Psoas muscle (tissue), 8 donors: ENCODE data around the gene PEX14. TPM values are rescaled to one million over a fixed set of nuclear protein-coding genes. Genes with fewer than 3 reads are reported as not detected.

Experiments used
- ATAC-seq, 4 donors: fragments of 200-7000 bp; cut with Tn5 transposase; one replicate each; pipeline ENCODE4 v1.9.1; 2020; ENCODE audit warnings: moderate library complexity in 3 of 4, mild to moderate bottlenecking in 2 of 4
- DNase-seq, 2 donors: peaks; one replicate each; pipeline ENCODE4 v3.0.0-alpha.2; 2020
- H3K27ac ChIP-seq: fragments of 200-600 bp; one replicate; pipeline ENCODE4 v1.8.0; 2022
- H3K27me3 ChIP-seq, 3 donors: fragments of 200-600 bp in 1 of 3; one replicate each; pipeline versions ENCODE4 v1.6.1 to v1.8.0; 2013 to 2022; ENCODE audit warnings: low read length in 2 of 3, mild to moderate bottlenecking in 2 of 3, moderate library complexity in 1 of 3; ENCODE audit not compliant: insufficient read depth in 3 of 3
- H3K36me3 ChIP-seq, 2 donors: fragments of 200-600 bp in 1 of 2; one replicate each; pipeline versions ENCODE4 v1.6.1 to v1.8.0; 2013 to 2022; ENCODE audit warnings: low read depth in 1 of 2, mild to moderate bottlenecking in 1 of 2, moderate library complexity in 1 of 2; ENCODE audit not compliant: insufficient read depth in 1 of 2
- H3K4me1 ChIP-seq: fragments of 200-600 bp; one replicate; pipeline ENCODE4 v1.8.0; 2022
- H3K4me3 ChIP-seq: fragments of 200-600 bp; one replicate; pipeline ENCODE4 v1.8.0; 2022; ENCODE audit warnings: mild to moderate bottlenecking
- H3K9me3 ChIP-seq: fragments of 200-600 bp; one replicate; pipeline ENCODE4 v1.8.0; 2022
- CTCF ChIP-seq: fragments of 200-600 bp; IDR thresholded peaks from one replicate; pipeline ENCODE4 v1.8.0; 2022; ENCODE audit warnings: antibody characterized with exemption
- WGBS, 3 donors: extraction: QIAGEN DNeasy Blood & Tissue Kit; methylation state at CpG; one replicate each; pipeline versions ENCODE4 v1.1.6 to v1.1.7; 2013; 5-methylcytosine and 5-hydroxymethylcytosine counted together
- intact Hi-C, 2 donors: fragments of 100-400 bp; cut with DNase I; formaldehyde crosslinking; loops; one replicate each; pipeline versions ENCODE4 v1.11.0 to v1.14.2; 2022
- polyA plus RNA-seq, 3 donors: library from polyadenylated mRNA; stranded (reverse); fragments of 200-250 nt; gene quantifications; one replicate each; pipeline ENCODE4 v1.2.3, GENCODE V29; 2013
- total RNA-seq, 4 donors: library from RNA; stranded (reverse); fragmentation: NEBNext Ultra II Directional in 2 of 4; extraction: Animal tissue kit (Norgen Biotek cat#: 25700) in 2 of 4; gene quantifications; one replicate each; pipeline versions ENCODE4 v1.2.1 to v1.2.4, GENCODE V29; 2021 to 2023
- donor health status: healthy with polysubstance abuse.
- donor health status: DM: no; HTN: no; CAD: no; lungs with moderate emphysema.
- donor health status: Bipolar disorder and iron deficiency.
- donor health status: healthy.
- donor health status: DM: yes; HTN: yes; CAD: no.
- donor health status: DM: no; HTN: no; CAD: no.
- donor health status: DM: no; HTN: no; CAD: no.
- donor health status: DM: yes; HTN: yes; CAD: no.

The PEX14 gene
- total and polyA plus RNA-seq, 7 donors, result 13.7 to 23.5 (median 20.7) TPM

DNA sequence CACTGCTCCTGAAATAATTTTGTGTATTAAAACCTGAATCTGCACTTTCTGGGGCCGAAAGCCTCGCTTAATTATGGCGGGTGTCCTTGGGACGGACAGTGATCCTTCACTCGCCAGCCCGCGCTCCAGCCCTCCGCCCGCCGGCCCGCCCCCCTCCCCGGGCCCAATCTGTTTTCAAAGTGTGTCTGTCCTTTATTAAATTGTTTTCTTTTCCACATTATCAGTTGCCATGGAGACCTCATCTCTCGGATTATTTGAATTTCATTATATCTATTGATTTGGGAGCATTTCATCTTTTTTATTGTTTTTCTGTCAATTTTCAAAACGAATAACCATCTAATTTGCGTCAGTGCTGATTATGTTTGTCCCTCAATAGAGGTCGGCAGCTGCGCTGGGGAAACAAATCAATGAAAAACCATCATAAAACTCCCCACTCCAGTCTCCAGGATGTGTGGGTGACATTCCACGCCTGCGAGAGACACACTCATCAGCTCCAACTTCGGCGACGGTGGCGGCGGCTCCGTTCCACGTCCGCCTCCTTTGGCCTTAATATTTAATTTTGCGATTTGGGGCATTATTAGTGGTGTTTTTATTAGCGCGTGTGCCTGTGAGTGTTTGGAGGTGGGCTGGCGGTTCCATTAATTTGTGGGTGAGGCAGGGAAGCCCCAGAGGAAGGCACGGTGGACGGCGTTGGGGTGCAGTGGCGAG, 197.7 kb downstream of the PEX14 start:
- H3K4me3 ChIP-seq, result no peak overlapping the region

GRCh38 chr1:10673109-10673711, 198.5 kb downstream of the PEX14 start:
- ATAC-seq (no peak), DNase-seq (no peak)
- Histone ChIP-seq H3K27ac (no peak overlapping the region), H3K36me3 (no peaks in the 10 kb centered on the region), H3K27me3 (no peaks in the 10 kb centered on the region), H3K4me3 (no peak overlapping the region), H3K4me1 (peaks cover 42% of the 10 kb centered on the region), H3K9me3 (no peaks in the 10 kb centered on the region)
- 85 to 89% (median 88%) methylated on average over 19 of the region's 19 CpGs for whole genome bisulfite sequencing, 3 donors
- intact Hi-C loops, result no loop called here
- TF ChIP-seq CTCF, result no peak

More for the DNA sequence above, 197.7 kb downstream of the PEX14 start:
- TF ChIP-seq CTCF, result no peak
- no peaks in the 10 kb centered on the region for H3K27me3 ChIP-seq
- H3K27ac ChIP-seq, result no peak overlapping the region
- H3K9me3 ChIP-seq, result no peaks in the 10 kb centered on the region
- DNase-seq, result no peak
- ATAC-seq, result no peak
- WGBS, 3 donors, result 83 to 89% (median 88%) methylated on average over 33 to 35 of the region's 35 CpGs
- intact Hi-C loops, result no loop called here
- peaks cover 36% of the 10 kb centered on the region for H3K4me1 ChIP-seq
- no peaks in the 10 kb centered on the region for H3K36me3 ChIP-seq

- TF ChIP-seq CTCF, result no peak
- Histone ChIP-seq H3K27me3 (no peaks in the 10 kb centered on the region), H3K27ac (no peak overlapping the region), H3K4me1 (peaks cover 42% of the 10 kb centered on the region), H3K9me3 (no peaks in the 10 kb centered on the region), H3K4me3 (no peak overlapping the region), H3K36me3 (no peaks in the 10 kb centered on the region)
- ATAC-seq (no peak), DNase-seq (no peak)
- WGBS, 3 donors, result 90 to 92% (median 91%) methylated on average over 16 of the region's 16 CpGs
- intact Hi-C loops, result no loop called here
Measured at GRCh38 chr1:10674222-10674621, 199.5 kb downstream of the PEX14 start.

DNA sequence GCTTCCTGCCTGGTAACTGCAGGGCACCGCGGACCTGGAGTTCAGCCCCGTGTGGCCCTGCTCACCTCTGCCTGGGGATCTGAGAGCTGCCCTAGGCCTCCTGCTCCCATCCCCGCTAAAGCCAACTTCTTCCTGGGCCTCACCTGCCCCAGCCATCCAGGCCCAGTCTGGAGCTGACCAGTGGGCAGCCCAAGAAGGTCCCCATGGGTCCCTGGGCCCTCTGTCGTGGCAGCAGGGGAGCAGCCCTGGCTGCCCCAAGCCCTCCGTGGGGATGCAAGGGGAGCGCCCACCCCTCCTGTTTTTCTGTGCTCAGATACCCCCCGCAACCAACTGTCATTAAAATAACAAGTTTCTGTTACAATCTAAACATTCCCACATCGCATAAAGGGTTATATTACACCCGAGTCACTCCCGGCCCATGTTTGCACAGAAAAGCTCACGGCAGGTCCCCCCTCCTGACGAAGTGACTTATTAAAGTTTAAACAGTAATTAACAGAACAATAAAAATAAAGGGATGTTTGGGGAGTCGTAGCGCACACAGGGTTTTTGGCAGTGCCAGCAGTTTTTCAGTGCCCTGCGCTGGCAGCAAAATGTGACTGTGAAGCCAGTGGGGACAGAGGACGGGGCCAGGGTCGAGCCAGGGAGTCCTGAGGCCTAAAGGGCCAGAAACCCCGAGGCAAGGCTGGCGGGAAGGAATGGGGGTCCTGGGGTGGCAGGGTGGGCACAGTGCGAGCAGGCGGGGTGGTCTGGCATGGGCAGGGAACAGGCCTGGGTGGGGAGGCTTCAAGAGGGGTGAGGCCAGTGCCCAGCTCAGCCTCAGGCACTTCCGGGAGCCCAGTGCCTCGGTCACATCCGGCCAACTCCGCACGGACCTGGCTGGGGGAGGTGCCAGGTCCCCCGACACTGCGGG, 200.2 kb downstream of the PEX14 start:
- H3K4me1 ChIP-seq, result peaks cover 44% of the 10 kb centered on the region
- peak overlapping the region; percentile 16 for H3K27ac ChIP-seq
- WGBS, 3 donors, result 71 to 84% (median 80%) methylated on average over 26 to 29 of the region's 29 CpGs
- no peak for TF ChIP-seq CTCF
- intact Hi-C loops, result loop anchor here in 1 of 2 donors (5.0 kb wide), 1 partner anchor 158 kb away; no protein-coding TSS in a partner anchor
- H3K27me3 ChIP-seq, result no peaks in the 10 kb centered on the region
- ATAC-seq, result no peak
- no peaks in the 10 kb centered on the region for H3K9me3 ChIP-seq
- H3K4me3 ChIP-seq, result no peak overlapping the region
- H3K36me3 ChIP-seq, result no peaks in the 10 kb centered on the region
- DNase-seq, result no peak
